Muscle layer of colon (tissue), 2 donors: ENCODE measurements around the gene NRP1.
"Not testable (repeated sequence)": the region's sequence is repeated elsewhere in the genome, so short reads cannot be mapped to it uniquely, and the experiment has no call there.

ENCODE experiments used
- H3K27ac ChIP-seq: one replicate; pipeline ENCODE4 v1.7.0; 2013; ENCODE audit warnings: low read depth, mild to moderate bottlenecking, low read length, moderate library complexity
- H3K27me3 ChIP-seq, 2 donors: one replicate each; pipeline ENCODE4 v1.7.0; 2013; ENCODE audit warnings: low read length in 2 of 2, mild to moderate bottlenecking in 2 of 2; ENCODE audit not compliant: insufficient read depth in 2 of 2, control insufficient read depth in 1 of 2
- H3K36me3 ChIP-seq: one replicate; pipeline ENCODE4 v1.7.0; 2013; ENCODE audit warnings: mild to moderate bottlenecking, low read length; ENCODE audit not compliant: insufficient read depth
- H3K4me1 ChIP-seq: one replicate; pipeline ENCODE4 v1.7.0; 2013; ENCODE audit warnings: mild to moderate bottlenecking, low read length; ENCODE audit not compliant: insufficient read depth
- H3K4me3 ChIP-seq, 2 donors: one replicate each; pipeline ENCODE4 v1.7.0; 2013; ENCODE audit warnings: low read length in 2 of 2, low read depth in 1 of 2, mild to moderate bottlenecking in 1 of 2, moderate library complexity in 1 of 2
- H3K9ac ChIP-seq: one replicate; pipeline ENCODE4 v1.7.0; 2013; ENCODE audit warnings: low read length
- H3K9me3 ChIP-seq: one replicate; pipeline ENCODE4 v1.7.0; 2013; ENCODE audit warnings: mild to moderate bottlenecking, low read length
- donor health status: abdominal sarcoma.
- donor health status: Adenocarcinoma of cecum.

NRP1 gene

DNA sequence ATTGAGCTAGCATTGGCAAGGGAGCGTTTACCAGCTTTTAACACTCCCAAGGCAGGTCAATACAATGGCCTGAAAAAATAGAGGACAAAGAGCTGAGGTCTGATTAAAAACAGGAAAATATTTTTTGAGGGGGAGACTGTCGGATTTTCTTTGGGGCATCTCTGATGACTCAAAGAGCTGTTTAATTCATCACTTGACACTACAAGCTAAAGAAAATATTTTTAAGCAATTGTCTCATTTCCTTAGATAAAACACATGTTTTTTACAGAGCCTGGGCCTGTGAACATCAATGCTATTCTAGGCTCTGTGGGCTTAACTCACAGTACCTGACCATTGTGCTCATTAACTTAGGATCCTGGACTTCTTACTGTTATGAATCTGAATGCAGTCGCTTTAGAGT, 100.8 kb downstream of the NRP1 start:
- no peaks in the 10 kb centered on the region for H3K9me3 ChIP-seq
- H3K4me3 ChIP-seq = no peak overlapping the region
- no peak overlapping the region for H3K27ac ChIP-seq
- no peaks in the 10 kb centered on the region for H3K27me3 ChIP-seq
- H3K36me3 ChIP-seq = no peaks in the 10 kb centered on the region
- peaks cover 12% of the 10 kb centered on the region for H3K4me1 ChIP-seq
- H3K9ac ChIP-seq = no peak overlapping the region

DNA sequence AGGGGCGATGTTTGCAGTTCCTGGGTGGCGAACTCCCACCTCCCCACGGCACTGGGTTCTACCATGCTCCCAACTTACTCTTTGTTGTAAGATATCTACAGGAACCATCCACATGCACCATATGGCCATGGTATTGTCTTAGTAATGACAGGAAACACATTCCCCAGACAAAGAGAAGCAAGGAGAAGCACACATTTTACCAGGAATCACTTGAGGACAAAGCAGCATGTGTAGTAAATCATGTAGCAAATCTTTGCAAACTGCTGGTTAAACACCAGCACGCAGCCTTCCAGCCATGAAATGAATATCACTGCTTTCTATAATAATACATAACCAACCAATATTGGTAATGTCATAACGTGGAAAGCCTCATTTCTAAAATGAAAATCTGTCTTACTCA, 101.2 kb downstream of the NRP1 start:
- Histone ChIP-seq H3K9me3 (no peaks in the 10 kb centered on the region), H3K27ac (no peak overlapping the region), H3K9ac (no peak overlapping the region), H3K27me3 (no peaks in the 10 kb centered on the region), H3K36me3 (no peaks in the 10 kb centered on the region), H3K4me1 (peaks cover 12% of the 10 kb centered on the region), H3K4me3 (no peak overlapping the region)

DNA sequence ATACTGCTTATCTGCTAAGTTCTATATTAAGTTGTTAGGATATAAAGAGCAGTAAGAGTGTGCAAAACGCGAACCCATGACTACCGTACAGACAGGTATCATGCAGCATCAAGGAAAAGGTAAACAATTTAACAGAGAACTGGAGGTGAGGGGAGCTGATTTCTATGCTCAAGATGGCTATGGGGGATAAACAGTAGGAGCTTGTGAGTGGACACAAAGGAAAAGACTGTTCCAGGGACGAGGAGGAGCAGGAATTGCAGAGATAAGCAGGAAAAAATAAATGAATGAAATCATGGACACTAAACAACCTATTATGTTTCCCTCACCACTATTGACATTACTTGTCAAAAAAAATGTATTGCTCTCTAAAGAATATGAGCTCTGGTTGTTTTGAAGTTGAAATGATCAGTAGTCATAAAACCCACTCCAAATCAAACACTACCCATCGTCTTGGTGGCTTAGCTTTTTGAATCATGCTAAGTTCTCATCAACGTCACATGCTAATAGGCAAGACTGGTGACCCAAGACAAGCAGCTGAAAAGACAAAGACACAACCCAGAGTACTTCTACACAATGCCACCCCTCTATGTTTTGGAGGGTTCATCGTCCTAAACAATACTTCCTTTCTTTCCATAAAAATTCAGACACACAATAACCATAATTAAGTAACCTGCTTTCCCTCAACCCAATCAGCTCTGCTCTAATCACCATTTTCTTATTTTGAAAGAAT, 102.7 kb downstream of the NRP1 start:
- Histone ChIP-seq H3K4me3 (no peak overlapping the region), H3K27me3 (no peaks in the 10 kb centered on the region), H3K9me3 (no peaks in the 10 kb centered on the region), H3K9ac (no peak overlapping the region), H3K27ac (no peak overlapping the region), H3K4me1 (peaks cover 12% of the 10 kb centered on the region), H3K36me3 (no peaks in the 10 kb centered on the region)

DNA sequence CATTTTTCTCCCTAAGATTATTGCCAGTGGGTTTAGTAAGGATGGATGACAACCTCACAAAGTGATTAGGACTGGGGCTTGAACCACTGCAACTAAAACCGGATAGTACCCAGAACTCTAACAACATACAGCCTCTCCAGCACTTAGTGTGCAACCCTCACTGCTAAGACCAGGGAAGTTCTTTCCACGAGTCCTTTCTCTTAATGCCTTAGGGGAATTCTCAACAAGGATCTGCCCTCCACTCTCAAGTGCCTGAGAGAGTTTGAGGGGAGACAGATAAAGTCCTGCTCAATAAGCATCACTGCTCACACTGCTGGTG, 104.6 kb downstream of the NRP1 start:
- no peaks in the 10 kb centered on the region for H3K9me3 ChIP-seq
- H3K27ac ChIP-seq = no peak overlapping the region
- peaks cover 5% of the 10 kb centered on the region for H3K4me1 ChIP-seq
- no peaks in the 10 kb centered on the region for H3K27me3 ChIP-seq
- no peak overlapping the region for H3K9ac ChIP-seq
- no peak overlapping the region for H3K4me3 ChIP-seq
- H3K36me3 ChIP-seq = peaks cover 11% of the 10 kb centered on the region

DNA sequence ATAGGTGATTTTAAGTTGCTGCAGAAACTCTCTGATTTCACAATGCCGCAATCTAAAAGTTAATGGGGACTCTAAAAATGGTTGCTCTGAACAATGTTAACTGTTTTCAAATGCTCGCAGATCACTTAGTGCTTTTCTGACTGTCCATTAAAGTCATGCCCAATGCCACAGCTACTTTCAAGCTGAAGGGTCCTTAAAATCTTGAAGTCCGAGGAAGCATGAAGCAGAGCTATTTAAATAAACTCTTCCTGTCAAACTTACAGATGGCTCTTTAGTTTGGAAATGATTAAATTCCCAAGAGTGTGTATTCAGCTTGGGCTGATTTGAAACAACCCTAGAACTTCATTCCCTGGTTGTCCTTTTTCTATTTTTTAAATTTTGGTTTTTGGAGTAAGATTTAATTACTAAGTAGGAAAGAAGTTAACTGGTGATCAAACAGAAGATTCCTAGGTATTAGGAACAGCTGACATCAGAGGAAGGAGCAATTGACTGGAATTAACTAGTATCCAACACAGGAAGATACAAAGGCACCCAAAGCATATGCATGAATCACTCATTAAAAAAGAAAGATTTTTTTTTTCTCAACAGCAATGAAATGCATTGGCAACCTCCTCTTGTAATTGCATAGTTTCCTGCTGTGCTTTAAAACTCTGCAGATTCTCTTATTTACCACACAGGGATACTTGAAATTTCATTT, 105.1 kb downstream of the NRP1 start:
- H3K4me1 ChIP-seq = no peaks in the 10 kb centered on the region
- H3K9me3 ChIP-seq = no peaks in the 10 kb centered on the region
- no peak overlapping the region for H3K4me3 ChIP-seq
- H3K9ac ChIP-seq = no peak overlapping the region
- H3K27ac ChIP-seq = no peak overlapping the region
- H3K36me3 ChIP-seq = peaks cover 16% of the 10 kb centered on the region
- no peaks in the 10 kb centered on the region for H3K27me3 ChIP-seq

DNA sequence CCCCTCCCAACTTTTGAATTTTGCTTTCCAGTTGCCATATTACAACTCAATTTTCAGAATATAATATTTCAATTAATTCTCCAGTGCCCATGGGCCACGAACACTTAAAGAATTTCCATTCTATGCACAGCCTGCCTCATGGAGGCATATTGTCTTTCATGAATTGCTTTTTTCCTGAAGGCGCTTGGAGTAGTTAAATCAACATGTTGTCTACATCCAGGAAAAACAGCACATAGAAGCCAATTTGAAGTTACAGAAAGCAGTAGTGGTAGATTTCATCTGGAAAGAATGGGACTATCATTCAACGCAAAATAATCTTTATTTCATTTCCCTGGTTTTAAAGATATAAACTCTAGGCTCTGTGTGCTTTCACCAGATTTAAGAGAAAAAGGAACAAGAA, 106.0 kb downstream of the NRP1 start:
- no peak overlapping the region for H3K4me3 ChIP-seq
- no peaks in the 10 kb centered on the region for H3K27me3 ChIP-seq
- H3K36me3 ChIP-seq = peaks cover 16% of the 10 kb centered on the region
- no peak overlapping the region for H3K27ac ChIP-seq
- H3K4me1 ChIP-seq = no peaks in the 10 kb centered on the region
- no peak overlapping the region for H3K9ac ChIP-seq
- H3K9me3 ChIP-seq = no peaks in the 10 kb centered on the region

DNA sequence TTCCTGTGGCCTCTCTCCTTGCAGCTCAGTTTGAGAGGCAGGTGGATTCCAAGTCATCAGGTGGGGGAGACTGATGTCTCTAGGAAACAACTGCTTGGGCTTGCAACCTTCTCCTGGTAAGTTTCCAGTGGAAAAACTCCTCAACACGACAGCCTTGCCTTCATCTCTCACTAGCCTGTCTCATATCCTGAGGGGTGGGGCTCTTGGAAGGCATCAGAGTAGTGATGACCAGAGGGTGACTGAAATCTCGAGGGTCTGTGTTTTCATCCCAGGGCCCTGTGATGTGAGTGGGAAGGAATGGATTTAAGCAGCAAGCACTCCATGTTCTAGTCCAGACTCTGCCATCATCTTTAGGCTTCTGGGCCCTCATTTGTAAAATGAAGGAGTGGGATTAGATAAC, 107.0 kb downstream of the NRP1 start:
- H3K27ac ChIP-seq = no peak overlapping the region
- H3K9ac ChIP-seq = no peak overlapping the region
- H3K4me3 ChIP-seq = no peak overlapping the region
- H3K27me3 ChIP-seq = no peaks in the 10 kb centered on the region
- H3K4me1 ChIP-seq = no peaks in the 10 kb centered on the region
- H3K9me3 ChIP-seq = no peaks in the 10 kb centered on the region
- peaks cover 16% of the 10 kb centered on the region for H3K36me3 ChIP-seq

DNA sequence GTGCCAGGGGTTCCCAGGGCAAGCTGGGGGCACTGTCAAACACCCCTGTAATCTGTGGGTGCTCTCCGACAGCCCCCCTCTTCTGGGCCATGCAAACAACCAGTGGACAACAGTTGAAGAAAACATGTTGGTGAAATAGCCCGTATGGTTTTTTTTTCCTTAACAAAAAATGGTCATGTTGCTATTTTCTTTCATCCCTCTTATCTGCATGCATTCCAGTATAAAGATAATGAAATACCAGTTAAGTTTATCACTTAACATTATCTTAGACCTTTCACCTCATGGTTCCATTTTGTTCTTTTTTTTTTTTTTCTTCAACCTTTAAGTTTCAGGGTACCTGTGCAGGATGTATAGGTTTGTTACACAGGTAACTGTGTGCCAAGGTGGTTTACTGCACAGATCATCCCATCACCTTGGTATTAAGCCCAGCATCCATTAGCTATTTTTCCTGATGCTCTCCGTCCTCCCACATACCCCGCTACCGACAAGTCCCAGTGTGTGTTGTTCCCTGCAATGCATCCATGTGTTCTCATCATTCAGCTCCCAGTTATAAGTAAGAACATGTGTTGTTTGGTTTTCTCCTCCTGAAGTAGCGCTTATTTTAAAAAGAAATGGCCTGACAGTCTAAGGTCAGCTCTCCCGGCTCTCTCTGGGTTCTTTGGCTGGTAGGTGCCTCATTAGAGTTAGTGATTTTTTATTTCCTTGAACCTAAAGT, 110.1 kb downstream of the NRP1 start:
- Histone ChIP-seq H3K4me1 (no peaks in the 10 kb centered on the region), H3K4me3 (no peak overlapping the region), H3K36me3 (peaks cover 16% of the 10 kb centered on the region), H3K27ac (no peak overlapping the region), H3K9ac (no peak overlapping the region), H3K9me3 (no peaks in the 10 kb centered on the region), H3K27me3 (no peaks in the 10 kb centered on the region)

DNA sequence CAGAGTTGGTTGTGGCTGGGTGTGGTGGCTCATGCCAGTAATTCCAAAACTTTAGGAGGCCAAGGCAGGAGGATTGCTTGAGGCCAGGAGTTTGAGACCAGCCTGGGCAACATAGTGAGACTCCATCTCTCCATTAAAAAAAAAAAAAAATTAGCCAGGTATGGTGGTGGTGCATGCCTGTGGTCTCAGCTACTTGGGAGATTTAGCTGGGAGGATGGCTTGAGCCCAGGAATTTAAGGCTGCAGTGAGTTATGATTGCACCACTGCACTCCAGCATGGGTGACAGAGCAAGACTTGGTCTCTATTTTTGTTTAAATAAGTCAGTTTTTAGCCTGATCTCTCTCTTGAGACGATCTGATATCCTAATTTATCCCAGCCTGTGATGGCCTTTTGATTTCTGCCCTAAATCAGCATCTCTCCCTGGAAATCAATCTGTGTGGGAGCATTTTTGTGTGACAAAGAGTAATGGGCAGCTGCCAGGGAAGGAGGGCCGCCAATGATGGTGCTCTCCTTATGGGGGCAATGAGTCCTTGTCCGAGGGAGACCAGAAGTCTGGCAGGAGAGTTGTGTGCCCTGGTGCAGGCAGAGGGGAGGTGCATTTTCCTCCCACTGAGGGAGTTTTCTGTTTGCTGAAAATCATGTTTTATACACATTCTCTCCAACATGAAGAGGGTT, 111.0 kb downstream of the NRP1 start:
- H3K27me3 ChIP-seq = no peaks in the 10 kb centered on the region
- no peak overlapping the region for H3K4me3 ChIP-seq
- no peaks in the 10 kb centered on the region for H3K9me3 ChIP-seq
- no peak overlapping the region for H3K27ac ChIP-seq
- H3K36me3 ChIP-seq = peaks cover 16% of the 10 kb centered on the region
- no peaks in the 10 kb centered on the region for H3K4me1 ChIP-seq
- no peak overlapping the region for H3K9ac ChIP-seq

DNA sequence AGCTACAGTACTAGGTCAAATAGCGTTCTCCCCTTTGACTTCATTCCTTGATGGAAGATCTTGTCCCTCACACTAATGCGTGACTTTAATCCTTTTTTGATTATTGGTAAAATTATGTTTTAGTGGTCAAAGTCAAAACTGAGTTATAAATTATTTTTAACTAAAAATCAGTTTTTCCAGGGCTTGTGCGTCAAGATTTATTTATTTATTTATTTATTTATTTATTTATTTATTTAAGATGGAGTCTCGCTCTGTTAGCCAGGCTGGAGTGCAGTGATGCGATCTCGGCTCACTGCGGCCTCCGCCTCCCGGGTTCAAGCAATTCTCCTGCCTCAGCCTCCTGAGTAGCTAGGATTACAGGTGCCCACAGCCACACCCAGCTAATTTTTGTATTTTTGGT, 112.2 kb downstream of the NRP1 start:
- H3K27me3 ChIP-seq, H3K4me1 ChIP-seq, H3K9ac ChIP-seq, H3K4me3 ChIP-seq, H3K27ac ChIP-seq, H3K9me3 ChIP-seq: not testable (repeated sequence)
- peaks cover 16% of the 10 kb centered on the region for H3K36me3 ChIP-seq

DNA sequence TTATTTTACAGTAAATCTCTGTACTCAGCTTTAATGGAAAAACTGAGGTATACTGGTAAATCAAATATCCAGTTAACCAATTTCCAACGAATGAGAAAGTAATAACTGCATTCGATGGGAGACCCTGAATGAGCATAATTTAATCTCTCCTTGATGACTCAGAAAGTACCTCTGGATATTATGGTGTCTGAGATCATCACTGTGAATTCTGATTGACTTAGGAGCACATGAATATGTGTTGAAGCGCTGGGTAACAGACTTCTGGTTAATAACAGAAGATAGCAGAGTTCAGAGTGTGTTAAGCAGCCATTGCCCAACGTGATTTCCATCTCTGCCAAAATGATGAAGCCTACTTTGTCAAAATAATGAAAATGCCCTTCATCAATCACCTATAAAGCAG, 116.6 kb downstream of the NRP1 start:
- no peak overlapping the region for H3K27ac ChIP-seq
- no peaks in the 10 kb centered on the region for H3K27me3 ChIP-seq
- no peaks in the 10 kb centered on the region for H3K4me1 ChIP-seq
- no peak overlapping the region for H3K9ac ChIP-seq
- peaks cover 10% of the 10 kb centered on the region for H3K36me3 ChIP-seq
- no peak overlapping the region for H3K4me3 ChIP-seq
- H3K9me3 ChIP-seq = no peaks in the 10 kb centered on the region
